HEK293T (cell line): Measurements from ENCODE around the gene TBC1D16.

Experiments
- CTCF ChIA-PET: fragments of 350-600 bp; formaldehyde crosslinking; extraction: SDS; loops from one replicate; lab custom pipeline; 2021; ENCODE audit warnings: antibody characterized with exemption, inconsistent platforms; lab: Yijun Ruan, JAX
- POLR2A ChIA-PET: fragments of 350-600 bp; formaldehyde crosslinking; extraction: SDS; loops from one replicate; lab custom pipeline; 2020; ENCODE audit warnings: antibody characterized with exemption, inconsistent platforms; lab: Yijun Ruan, JAX
- DNase-seq: peaks from one replicate; pipeline ENCODE4 v3.0.0; 2012; ENCODE audit warnings: mixed read lengths; ENCODE audit errors: extremely low spot score
- ARNT ChIP-seq: fragments of 450-650 bp; IDR thresholded peaks from 2 replicates; pipeline ENCODE4 v1.6.1; 2017; ENCODE audit warnings: mild to moderate bottlenecking
- BHLHE40 ChIP-seq: fragments of 450-650 bp; IDR thresholded peaks from 2 replicates; pipeline ENCODE4 v1.6.1; 2016; ENCODE audit warnings: mild to moderate bottlenecking, moderate library complexity, borderline replicate concordance
- CTBP1 ChIP-seq: fragments of 450-650 bp; IDR thresholded peaks from 2 replicates; pipeline ENCODE4 v1.6.1; 2016; ENCODE audit warnings: borderline replicate concordance
- ELF4 ChIP-seq: fragments of 450-650 bp; IDR thresholded peaks from 2 replicates; pipeline ENCODE4 v1.6.1; 2017; ENCODE audit warnings: antibody characterized with exemption
- FOXA1 ChIP-seq: fragments of 450-650 bp; IDR thresholded peaks from 2 replicates; pipeline ENCODE4 v1.6.1; 2016; ENCODE audit warnings: mild to moderate bottlenecking
- FOXK2 ChIP-seq: fragments of 450-650 bp; IDR thresholded peaks from 2 replicates; pipeline ENCODE4 v1.6.1; 2016; ENCODE audit warnings: mild to moderate bottlenecking
- FOXM1 ChIP-seq: fragments of 450-650 bp; IDR thresholded peaks from 2 replicates; pipeline ENCODE4 v1.6.1; 2017; ENCODE audit warnings: mild to moderate bottlenecking, borderline replicate concordance
- HDGF ChIP-seq: fragments of 450-650 bp; IDR thresholded peaks from 2 replicates; pipeline ENCODE4 v1.6.1; 2017; ENCODE audit warnings: antibody characterized with exemption, borderline replicate concordance
- L3MBTL2 ChIP-seq: fragments of 450-650 bp; conservative IDR thresholded peaks from 2 replicates; pipeline ENCODE4 v1.6.1; 2016; ENCODE audit warnings: mild to moderate bottlenecking
- LEF1 ChIP-seq: fragments of 450-650 bp; IDR thresholded peaks from 2 replicates; pipeline ENCODE4 v1.6.1; 2017; ENCODE audit warnings: mild to moderate bottlenecking, borderline replicate concordance
- NFRKB ChIP-seq: fragments of 450-650 bp; IDR thresholded peaks from 2 replicates; pipeline ENCODE4 v1.6.1; 2016; ENCODE audit warnings: mild to moderate bottlenecking, moderate library complexity
- SP1 ChIP-seq: fragments of 450-650 bp; IDR thresholded peaks from 2 replicates; pipeline ENCODE4 v1.6.1; 2017
- SUZ12 ChIP-seq: fragments of 450-650 bp; IDR thresholded peaks from 2 replicates; pipeline ENCODE4 v1.6.1; 2016; ENCODE audit warnings: mild to moderate bottlenecking
- TARDBP ChIP-seq: fragments of 450-650 bp; IDR thresholded peaks from 2 replicates; pipeline ENCODE4 v1.6.1; 2016
- ZNF384 ChIP-seq: fragments of 450-650 bp; IDR thresholded peaks from 2 replicates; pipeline ENCODE4 v1.6.1; 2016
- TF ChIP-seq, protein P1 (sequence below): fragments of 450-650 bp; IDR thresholded peaks from 2 replicates; pipeline ENCODE4 v1.6.1; 2016

TBC1D16 gene

DNA sequence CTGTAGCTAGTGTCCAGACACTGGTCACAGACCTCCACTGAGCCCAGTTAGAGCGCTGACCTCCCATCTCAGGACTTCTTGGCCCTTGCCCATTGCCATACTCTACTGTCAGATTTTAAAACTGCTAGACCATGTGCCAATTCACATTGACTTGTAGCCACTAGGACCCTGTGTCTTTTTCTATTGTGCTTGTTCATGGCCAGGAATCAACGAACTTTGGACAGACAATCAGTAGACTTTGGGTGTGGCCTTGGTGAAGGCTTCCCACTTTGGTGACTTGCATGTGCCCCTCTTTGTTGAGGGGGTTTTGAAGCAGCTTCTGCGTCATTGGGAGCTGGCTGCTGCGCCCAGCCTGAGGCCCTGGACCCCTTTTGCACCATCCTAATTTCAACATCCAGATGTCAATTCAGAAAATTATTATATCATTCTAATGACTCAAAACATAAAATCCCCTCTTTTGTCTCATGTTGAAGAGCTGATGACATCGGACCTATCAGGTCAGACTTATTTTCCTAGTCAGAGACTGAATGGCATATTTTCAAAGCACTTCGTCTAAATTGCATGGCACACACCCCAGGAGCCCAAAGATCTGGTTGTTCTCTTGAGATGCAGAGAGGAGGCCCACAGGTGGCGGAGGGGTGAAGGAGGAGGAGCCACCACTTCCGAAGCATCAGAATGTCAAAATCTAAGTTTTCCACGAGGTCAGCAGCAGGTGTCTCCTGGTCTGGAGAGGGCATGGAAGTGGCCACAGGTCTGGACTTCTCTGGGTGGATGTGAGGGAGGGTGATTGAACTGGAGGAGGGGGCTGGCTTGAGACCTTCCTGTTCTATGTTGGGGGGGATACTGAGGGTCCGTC lies 103.0 kb downstream of the TBC1D16 start:
- no peak for DNase-seq
- ChIA-PET CTCF (no interaction called here), POLR2A (interaction anchor here (1.4 kb wide), 1 partner anchor 60 kb away, joined by 4 read pairs; no protein-coding TSS in a partner anchor)
- no peak for TF ChIP-seq HDGF
- no peak for TF ChIP-seq CTBP1
- TF ChIP-seq SP1 = no peak
- TF ChIP-seq ELF4 = no peak
- no peak for TF ChIP-seq FOXA1
- TF ChIP-seq FOXM1 = no peak
- no peak for TF ChIP-seq NFRKB
- TF ChIP-seq ARNT = no peak
- TF ChIP-seq, protein P1, sequence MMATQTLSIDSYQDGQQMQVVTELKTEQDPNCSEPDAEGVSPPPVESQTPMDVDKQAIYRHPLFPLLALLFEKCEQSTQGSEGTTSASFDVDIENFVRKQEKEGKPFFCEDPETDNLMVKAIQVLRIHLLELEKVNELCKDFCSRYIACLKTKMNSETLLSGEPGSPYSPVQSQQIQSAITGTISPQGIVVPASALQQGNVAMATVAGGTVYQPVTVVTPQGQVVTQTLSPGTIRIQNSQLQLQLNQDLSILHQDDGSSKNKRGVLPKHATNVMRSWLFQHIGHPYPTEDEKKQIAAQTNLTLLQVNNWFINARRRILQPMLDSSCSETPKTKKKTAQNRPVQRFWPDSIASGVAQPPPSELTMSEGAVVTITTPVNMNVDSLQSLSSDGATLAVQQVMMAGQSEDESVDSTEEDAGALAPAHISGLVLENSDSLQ = no peak
- no peak for TF ChIP-seq LEF1
- TF ChIP-seq BHLHE40 = no peak
- TF ChIP-seq FOXK2 = no peak
- TF ChIP-seq L3MBTL2 = no peak
- TF ChIP-seq SUZ12 = no peak
- no peak for TF ChIP-seq ZNF384
- no peak for TF ChIP-seq TARDBP

DNA sequence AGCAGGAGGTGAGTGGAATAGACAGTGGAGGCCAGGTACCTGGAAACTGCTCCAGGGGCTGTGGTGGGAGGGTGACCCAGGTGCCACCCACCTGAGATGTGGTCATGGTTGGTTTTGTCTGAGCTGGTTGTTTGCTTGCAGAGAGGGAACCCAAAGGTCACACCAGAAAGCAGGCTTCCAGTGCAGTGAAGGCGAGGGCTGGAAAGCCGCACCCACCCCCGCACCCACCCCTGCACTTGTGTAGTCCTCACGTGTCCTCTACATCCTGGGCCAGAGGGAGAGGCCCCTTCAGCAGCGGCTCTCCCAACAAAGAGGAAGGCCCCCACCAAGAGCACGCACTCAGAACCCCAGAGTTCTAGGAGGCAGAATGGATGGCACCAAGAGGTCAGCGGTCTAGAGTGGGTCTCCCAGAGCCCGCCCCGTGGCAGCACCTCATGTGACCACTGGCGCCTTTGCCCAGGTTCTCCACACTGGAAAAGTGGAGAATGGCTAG lies 103.8 kb downstream of the TBC1D16 start:
- ChIA-PET POLR2A (interaction anchor here (1.4 kb wide), 1 partner anchor 60 kb away, joined by 4 read pairs; no protein-coding TSS in a partner anchor), CTCF (no interaction called here)
- no peak for TF ChIP-seq SP1
- no peak for TF ChIP-seq FOXK2
- no peak for TF ChIP-seq CTBP1
- no peak for TF ChIP-seq HDGF
- no peak for TF ChIP-seq ZNF384
- DNase-seq = no peak

DNA sequence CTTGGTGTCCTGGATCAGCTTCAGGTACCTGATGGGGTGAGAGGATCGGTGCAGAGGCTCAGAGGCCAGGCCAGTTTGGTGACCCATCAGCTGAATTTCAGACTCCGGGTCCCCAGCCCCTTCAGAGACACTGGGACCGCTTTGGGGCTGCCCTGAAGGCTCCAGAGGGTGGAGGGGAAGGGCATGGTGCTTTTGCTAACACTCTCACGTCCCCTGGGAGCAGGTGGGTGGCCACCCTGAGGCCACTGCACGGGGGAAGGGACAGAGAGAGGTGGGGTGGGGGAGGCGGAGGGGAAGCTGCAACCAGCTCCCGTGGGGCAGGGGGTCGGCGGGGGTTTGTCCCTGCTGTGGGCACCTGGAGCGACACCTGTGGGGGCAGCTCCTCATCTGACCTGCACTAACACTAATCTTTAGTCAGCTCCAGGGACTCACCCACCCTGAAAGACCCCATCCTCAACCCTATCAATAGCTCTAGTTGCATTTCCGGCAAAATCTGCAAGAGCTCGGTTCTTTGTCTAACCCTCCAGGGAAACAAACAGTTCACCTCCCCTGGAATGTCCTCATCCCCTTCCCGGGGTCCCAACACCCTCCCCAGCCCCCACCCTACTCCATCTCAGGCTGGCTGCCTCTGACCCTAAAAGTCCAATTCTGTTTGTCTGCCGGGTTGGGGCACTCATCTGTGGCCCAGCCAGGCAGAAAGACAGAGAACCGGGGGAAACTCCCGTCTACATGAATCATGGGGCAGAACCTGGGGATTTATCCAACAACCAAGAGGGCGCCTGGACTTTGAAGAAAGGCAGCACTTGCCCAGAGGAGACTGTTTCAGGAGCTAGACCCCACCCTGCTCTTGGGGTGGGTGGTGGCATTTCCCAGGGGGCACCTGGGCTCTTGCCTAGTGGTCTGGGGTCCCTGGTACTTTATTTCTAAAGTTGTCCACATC lies 104.5 kb downstream of the TBC1D16 start:
- TF ChIP-seq L3MBTL2 (no peak), BHLHE40 (no peak), FOXA1 (no peak), SUZ12 (no peak), SP1 (no peak), ZNF384 (no peak), FOXM1 (no peak), TARDBP (no peak), NFRKB (no peak), FOXK2 (no peak), ARNT (no peak), HDGF (no peak), LEF1 (no peak), ELF4 (no peak), CTBP1 (no peak)
- TF ChIP-seq, protein P1 = no peak
- CTCF ChIA-PET = no interaction called here
- POLR2A ChIA-PET = interaction anchor here (1.4 kb wide), 1 partner anchor 61 kb away, joined by 4 read pairs; no protein-coding TSS in a partner anchor
- no peak for DNase-seq

DNA sequence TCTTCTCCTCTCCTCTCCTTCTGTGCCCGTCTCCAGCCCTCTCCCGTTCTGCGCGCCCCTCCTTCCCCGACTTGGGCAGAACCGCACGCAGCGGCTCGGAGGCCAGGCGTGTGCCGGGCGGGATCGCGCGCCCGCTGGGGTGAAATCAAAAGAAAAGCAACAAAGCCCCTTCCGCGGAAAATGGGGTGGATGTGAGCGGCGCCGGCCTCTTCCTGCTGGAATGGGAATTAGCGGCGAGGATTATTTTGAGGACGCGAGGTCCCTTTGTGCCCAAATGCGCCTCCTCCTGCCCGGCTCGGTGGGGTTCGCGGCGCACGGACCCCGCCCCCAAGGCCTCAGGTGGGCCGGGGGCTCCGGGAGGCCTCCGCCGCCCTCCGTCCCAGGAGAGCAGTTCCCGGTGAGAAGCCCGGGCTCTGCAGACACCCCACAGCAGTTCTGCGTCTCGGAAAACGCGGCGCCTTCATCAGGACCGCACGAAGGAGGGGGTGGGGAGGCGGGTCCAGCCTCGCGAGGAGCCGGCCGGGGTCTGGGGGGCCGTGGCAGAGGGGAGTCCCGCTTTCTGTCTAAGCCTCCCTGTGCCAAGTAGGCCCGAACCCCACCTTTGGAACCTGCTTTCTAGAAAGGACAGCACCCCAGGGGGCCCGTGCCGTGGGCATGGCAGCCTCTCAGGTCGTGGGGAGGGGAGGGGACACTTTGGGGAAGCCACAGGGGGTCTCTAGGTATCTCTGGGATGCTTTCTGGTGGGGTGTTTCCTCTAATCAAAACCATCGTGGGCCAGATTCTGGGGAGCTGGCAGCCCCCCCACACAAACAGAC lies 105.4 kb downstream of the TBC1D16 start:
- POLR2A ChIA-PET = no interaction called here
- TF ChIP-seq CTBP1 (no peak), NFRKB (no peak), ZNF384 (no peak), LEF1 (no peak)
- TF ChIP-seq, protein P1 = no peak

More for the DNA sequence above, 105.4 kb downstream of the TBC1D16 start:
- DNase-seq = no peak
- CTCF ChIA-PET = no interaction called here
